HFFc6 (cell line): Measurements from ENCODE around the gene PSME3IP1. TPM values are rescaled to one million over a fixed set of nuclear protein-coding genes. Genes with fewer than 3 reads are reported as not detected.
A peak's percentile ranks its signal among the peaks of the same experiment; 100 is the strongest.
"Not testable (repeated sequence)": the region's sequence is repeated elsewhere in the genome, so short reads cannot be mapped to it uniquely, and the experiment has no call there.

ENCODE experiments used
- DNase-seq: peaks from one replicate; pipeline ENCODE4 v3.0.0-alpha.2; 2018
- H3K27ac Mint-ChIP-seq: 2 replicates; pipeline ENCODE4 v1.8.0; 2020; ENCODE audit warnings: mild to moderate bottlenecking, mixed read lengths
- H3K27me3 Mint-ChIP-seq: 2 replicates; pipeline ENCODE4 v1.8.0; 2021; ENCODE audit warnings: mild to moderate bottlenecking, moderate library complexity, mixed read lengths; ENCODE audit not compliant: insufficient read depth
- H3K36me3 Mint-ChIP-seq: 2 replicates; pipeline ENCODE4 v1.8.0; 2021; ENCODE audit warnings: low read depth, mixed read lengths
- H3K4me1 Mint-ChIP-seq: 2 replicates; pipeline ENCODE4 v1.8.0; 2020; ENCODE audit warnings: low read depth, mixed read lengths
- H3K4me3 Mint-ChIP-seq: 2 replicates; pipeline ENCODE4 v1.8.0; 2020; ENCODE audit warnings: mild to moderate bottlenecking, moderate library complexity, mixed read lengths
- H3K9me3 Mint-ChIP-seq: 2 replicates; pipeline ENCODE4 v1.8.0; 2020; ENCODE audit warnings: mild to moderate bottlenecking, mixed read lengths
- CTCF ChIP-seq: fragments of 200-600 bp; sonication (generic); IDR thresholded peaks from 2 replicates; pipeline ENCODE4 v1.5.0; 2021; ENCODE audit warnings: antibody characterized with exemption, mild to moderate bottlenecking
- total RNA-seq, 6 experiments: library from RNA; stranded (reverse); fragmentation: NEBNext Ultra II Directional; extraction: Animal tissue kit (Norgen Biotek cat#: 25700); gene quantifications; 2 replicates in 1 of 6; 3 replicates in 5 of 6; pipeline ENCODE4 v1.2.3, GENCODE V29; 2021

Gene PSME3IP1
- total RNA-seq, 6 experiments from 2014 or later, result 55.9 to 85.0 (median 76.5) TPM

- DNase-seq, result peak; percentile 14
- Mint-ChIP-seq H3K4me1 (peaks cover 19% of the 10 kb centered on the region), H3K27me3 (no peaks in the 10 kb centered on the region), H3K9me3 (no peaks in the 10 kb centered on the region), H3K36me3 (peaks cover 23% of the 10 kb centered on the region; the same call in 1 of the 2 replicates), H3K4me3 (no peak overlapping the region; the same call in 1 of the 2 replicates), H3K27ac (peak overlapping the region; percentile 66)
- TF ChIP-seq CTCF, result no peak
These were observed 17.6 kb upstream of the PSME3IP1 start for GRCh38 chr16:57203451-57203850.

GRCh38 chr16:57202095-57202886 lies 16.5 kb upstream of the PSME3IP1 start:
- DNase-seq, result no peak
- no peak for TF ChIP-seq CTCF
- Mint-ChIP-seq H3K4me1 (peaks cover 25% of the 10 kb centered on the region), H3K4me3 (no peak overlapping the region), H3K36me3 (peaks cover 18% of the 10 kb centered on the region; the same call in 1 of the 2 replicates), H3K27me3 (no peaks in the 10 kb centered on the region), H3K27ac (no peak overlapping the region), H3K9me3 (no peaks in the 10 kb centered on the region)

GRCh38 chr16:57200926-57201325 lies 15.1 kb upstream of the PSME3IP1 start:
- not testable (repeated sequence) for H3K27ac Mint-ChIP-seq, DNase-seq, H3K27me3 Mint-ChIP-seq, H3K9me3 Mint-ChIP-seq, H3K4me3 Mint-ChIP-seq
- Mint-ChIP-seq H3K36me3 (peaks cover 25% of the 10 kb centered on the region), H3K4me1 (peaks cover 39% of the 10 kb centered on the region)

GRCh38 chr16:57200321-57200720 lies 14.5 kb upstream of the PSME3IP1 start:
- peaks cover 25% of the 10 kb centered on the region for H3K36me3 Mint-ChIP-seq
- not testable (repeated sequence) for DNase-seq, H3K27ac Mint-ChIP-seq, H3K9me3 Mint-ChIP-seq, H3K27me3 Mint-ChIP-seq, H3K4me3 Mint-ChIP-seq
- peaks cover 41% of the 10 kb centered on the region for H3K4me1 Mint-ChIP-seq

GRCh38 chr16:57196753-57197152 lies 10.9 kb upstream of the PSME3IP1 start:
- no peak for DNase-seq
- Mint-ChIP-seq H3K27me3 (no peaks in the 10 kb centered on the region), H3K9me3 (no peaks in the 10 kb centered on the region), H3K4me1 (peaks cover 61% of the 10 kb centered on the region), H3K36me3 (peaks cover 29% of the 10 kb centered on the region), H3K27ac (peak overlapping the region; percentile 60), H3K4me3 (no peak overlapping the region)
- TF ChIP-seq CTCF, result no peak

GRCh38 chr16:57196286-57196685 lies 10.4 kb upstream of the PSME3IP1 start:
- no peak overlapping the region for H3K4me3 Mint-ChIP-seq
- no peaks in the 10 kb centered on the region for H3K27me3 Mint-ChIP-seq
- no peak for TF ChIP-seq CTCF
- no peak for DNase-seq
- H3K36me3 Mint-ChIP-seq, result peaks cover 29% of the 10 kb centered on the region
- H3K4me1 Mint-ChIP-seq, result peaks cover 65% of the 10 kb centered on the region
- H3K9me3 Mint-ChIP-seq, result no peaks in the 10 kb centered on the region
- H3K27ac Mint-ChIP-seq, result peak overlapping the region; percentile 58
